HG03064 (cell line): ENCODE results near the gene TRIM62.
"Not testable (repeated sequence)": the region's sequence is repeated elsewhere in the genome, so short reads cannot be mapped to it uniquely, and the experiment has no call there.

Experiments used
- ATAC-seq: cut with Tn5 transposase; IDR thresholded peaks from one replicate; pipeline ENCODE4 v1.9.1; 2021; ENCODE audit warnings: low read depth; ENCODE audit not compliant: unreplicated experiment

Gene TRIM62

DNA sequence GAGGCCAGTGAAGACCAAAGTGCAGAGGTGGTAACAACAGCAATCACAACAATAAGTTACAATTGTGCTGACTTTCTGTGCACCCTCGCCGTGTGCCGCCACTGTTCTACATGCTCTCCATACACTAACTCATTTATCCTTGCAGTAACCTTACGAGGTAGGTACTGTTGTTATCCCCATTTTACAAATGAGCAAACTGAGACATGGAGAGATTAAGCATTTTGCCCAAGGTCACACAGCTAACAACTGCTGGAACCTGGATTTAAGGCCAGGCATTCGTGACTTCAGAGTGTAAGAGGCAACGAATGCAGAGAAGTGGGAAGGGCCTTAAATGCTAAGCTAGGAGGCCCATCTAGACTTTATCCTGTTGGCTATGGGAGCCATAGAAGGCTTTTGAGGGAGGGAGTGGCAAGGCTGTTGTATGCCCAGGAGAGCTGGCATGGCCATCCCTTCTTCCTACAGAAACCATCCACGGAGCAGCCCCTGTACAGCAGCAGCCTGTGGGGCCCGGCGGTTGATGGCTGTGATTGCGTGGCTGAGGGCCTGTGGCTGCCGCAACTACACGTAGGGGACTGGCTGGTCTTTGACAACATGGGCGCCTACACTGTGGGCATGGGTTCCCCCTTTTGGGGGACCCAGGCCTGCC is 64.3 kb downstream of the TRIM62 start:
- no peak for ATAC-seq

DNA sequence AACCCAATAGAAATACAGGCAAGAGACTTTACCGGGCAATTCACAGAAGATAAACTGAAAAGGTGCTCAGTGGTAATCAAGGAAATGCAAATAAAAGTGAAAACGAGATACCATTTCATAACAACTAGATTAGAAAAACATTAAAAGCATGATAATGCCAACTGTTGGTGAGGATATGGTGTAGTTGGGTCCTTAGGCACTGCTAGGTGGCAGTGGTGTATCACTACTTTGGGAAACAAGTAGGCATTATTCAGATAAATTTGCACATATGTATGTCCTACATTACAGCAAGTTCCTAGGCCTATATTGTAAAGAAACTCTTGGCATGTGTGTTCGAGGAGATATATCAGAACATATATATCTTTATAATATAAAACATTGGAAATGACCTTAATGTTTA is 69.9 kb downstream of the TRIM62 start:
- ATAC-seq: no peak

DNA sequence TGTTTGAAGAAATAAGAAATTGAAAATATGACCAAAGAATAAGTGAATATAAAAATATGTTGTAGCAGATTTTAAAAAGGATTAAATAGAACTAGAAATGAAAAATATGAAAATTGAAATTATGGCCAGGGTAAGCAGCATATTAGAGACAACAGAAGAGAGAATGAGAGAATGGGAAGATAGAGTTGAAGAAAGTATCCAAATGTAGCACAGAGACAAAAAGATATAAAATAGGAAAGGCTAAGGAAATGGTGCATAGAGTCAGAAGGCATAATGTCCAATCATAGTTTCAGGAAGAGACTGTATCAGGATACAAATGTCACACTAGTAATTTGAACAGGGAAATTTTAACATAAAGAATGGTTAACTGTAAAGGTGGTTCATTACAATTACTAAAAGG is 71.4 kb downstream of the TRIM62 start:
- no peak for ATAC-seq

DNA sequence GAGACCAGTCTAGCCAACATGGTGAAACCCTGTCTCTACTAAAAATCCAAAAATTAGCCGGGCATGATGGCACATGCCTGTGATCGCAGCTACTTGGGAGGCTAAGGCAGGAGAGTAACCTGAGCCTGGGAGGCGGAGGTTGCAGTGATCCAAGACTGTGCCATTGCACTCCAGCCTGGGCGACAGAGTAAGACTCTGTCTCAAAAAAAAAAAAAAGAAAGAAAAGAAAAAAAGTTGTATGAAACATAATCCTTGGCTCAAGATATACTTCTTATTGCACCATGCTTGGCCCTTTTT is 81.8 kb downstream of the TRIM62 start:
- ATAC-seq: not testable (repeated sequence)

DNA sequence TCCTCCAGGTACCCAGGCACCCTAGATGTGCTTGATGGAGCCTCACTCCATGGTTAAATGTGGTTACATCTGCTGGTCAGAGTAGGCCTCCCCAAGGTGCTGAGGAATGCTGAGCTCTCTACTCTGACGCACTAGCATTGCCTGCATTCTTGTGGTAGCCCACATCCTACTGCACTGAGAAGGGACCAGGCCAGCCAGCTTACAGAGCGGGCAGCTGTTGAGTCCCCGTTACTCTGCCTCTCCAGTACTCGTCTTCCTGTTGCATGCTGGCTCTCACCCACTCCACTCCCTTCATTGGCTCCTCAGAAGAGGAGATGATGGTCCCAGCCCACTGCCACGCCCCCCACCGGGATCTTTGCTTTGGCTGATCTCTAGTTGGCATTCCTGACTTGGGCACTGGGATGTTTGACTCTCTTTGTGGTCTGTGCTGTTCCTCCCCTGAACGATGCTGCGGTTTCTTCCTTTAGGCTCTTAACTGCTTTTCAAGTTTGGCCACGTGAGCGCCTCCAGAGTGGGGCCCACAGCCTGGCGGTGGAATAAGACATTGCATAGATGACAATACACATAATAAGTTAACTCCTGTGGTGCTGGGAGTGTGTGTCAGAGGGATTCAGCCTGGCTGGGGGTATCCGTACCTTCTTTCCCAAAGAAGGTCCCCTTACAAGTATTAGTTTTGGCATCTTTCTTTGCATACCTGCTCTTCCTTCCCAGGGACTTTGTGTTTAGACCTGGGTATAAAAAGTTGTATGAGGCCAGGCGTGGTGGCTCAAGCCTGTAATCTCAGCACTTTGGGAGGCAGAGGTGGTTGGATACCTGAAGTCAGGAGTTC is 82.3 kb downstream of the TRIM62 start:
- ATAC-seq: peak; percentile 92

DNA sequence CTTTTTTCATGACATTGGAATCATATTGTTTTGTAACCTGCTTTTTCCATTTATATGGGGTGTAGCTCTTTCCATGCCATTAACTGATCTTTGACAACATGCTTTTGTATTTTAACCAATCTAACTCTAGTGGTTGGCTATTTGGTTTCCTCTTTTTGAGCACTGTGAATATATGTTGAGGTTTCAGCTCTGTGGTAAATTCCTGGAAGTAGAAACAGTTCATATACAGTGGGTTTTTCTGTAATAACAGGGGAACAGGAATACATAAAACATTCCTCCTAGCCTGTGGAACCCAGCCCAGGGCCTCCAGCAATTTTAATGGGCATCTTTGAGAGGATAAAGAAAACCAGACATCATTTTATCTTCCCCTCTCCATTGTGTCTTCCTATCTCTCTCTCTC is 83.5 kb downstream of the TRIM62 start:
- ATAC-seq: no peak

DNA sequence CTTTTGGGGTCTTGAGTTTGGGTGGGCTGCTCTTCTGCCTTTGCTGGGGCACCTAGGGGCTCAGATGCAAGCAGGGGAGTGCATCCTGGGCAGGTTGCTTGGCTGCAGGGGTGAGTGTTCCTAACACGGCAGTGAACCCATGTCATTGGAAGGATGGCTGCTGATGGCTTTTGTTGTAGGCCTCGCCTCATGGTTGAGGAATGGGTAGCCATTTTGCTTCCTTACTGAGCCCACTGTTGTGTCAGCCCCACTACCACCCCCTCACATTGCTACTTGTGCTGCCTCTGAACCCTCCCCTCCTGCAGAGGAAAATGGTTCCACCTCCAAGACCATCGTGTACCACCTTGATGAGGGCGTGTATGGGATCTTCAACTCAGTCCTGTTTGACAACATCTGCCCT is 84.1 kb downstream of the TRIM62 start:
- ATAC-seq: no peak

DNA sequence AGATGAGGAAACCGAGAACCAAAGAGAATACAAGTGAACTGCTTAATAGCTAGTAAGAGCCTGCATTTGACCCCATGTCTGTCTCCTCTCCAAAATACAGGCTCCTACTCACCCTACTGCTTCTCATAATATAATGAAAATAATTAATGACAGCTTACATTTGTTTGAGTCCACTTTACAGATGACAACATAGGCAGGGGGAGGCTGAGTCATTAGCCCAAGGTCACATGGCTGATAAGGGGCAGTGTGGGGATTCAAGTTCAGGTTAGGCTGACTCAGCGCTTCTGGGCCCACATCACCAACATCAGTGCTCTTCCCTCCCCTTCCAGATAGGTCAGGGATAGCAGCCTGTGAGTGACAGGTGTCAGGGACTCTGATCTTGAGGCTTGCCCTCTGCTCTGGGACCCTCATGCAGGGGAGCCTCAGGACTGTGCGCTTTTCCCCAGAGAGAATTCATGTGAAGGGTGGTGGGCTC is 84.7 kb downstream of the TRIM62 start:
- ATAC-seq: no peak

DNA sequence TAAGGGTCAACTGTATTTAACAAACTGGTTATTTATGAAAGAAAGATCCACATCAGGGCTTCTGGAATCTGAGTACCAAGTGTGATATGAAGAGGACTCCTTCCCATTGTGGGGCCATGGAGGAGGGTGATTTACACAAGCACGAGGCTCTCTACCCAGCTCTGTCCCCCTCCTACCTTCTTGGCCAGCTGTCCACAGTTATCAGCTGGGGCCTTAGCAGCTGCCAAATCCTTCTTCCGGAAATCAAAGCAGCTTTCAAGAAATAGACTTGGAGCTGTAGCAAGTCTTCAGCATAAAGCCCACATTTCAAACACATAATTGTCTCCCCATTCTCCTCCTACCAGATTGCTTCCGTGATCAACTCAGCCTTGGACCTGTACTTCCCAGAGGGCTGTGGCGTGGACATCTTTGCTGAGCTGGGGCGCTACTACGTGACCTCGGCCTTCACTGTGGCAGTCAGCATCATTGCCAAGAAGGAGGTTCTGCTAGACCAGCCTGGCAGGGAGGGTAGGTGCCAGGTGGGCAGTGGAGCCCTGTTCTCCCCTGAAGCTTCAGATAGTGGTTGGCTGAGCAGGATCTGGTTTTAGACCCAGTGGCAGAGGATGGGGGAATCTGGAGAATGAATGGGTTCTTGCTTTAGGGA is 85.4 kb downstream of the TRIM62 start:
- ATAC-seq: no peak
